Thoracic aorta (tissue), 2 donors: Measurements from ENCODE around the gene IGF2. TPM values are rescaled to one million over a fixed set of nuclear protein-coding genes. Genes with fewer than 3 reads are reported as not detected.

ENCODE experiments used
- ATAC-seq: fragments of 150-250 bp; one replicate; pipeline ENCODE4 v1.8.0; 2017; ENCODE audit warnings: low read depth; ENCODE audit not compliant: insufficient number of reproducible peaks, low FRiP score
- DNase-seq: peaks from one replicate; pipeline ENCODE4 v3.0.0-alpha.2; 2020; ENCODE audit warnings: low spot score
- H3K27ac ChIP-seq, 2 donors: fragments of 200-600 bp; sonication (generic); 1 replicate in 1 of 2; 2 replicates in 1 of 2; pipeline ENCODE4 v1.5.1; 2016; ENCODE audit warnings: mild to moderate bottlenecking in 2 of 2, moderate library complexity in 2 of 2
- H3K27me3 ChIP-seq: fragments of 200-600 bp; sonication (generic); replicated peaks from 2 replicates; pipeline ENCODE4 v1.6.0; 2016; ENCODE audit warnings: mild to moderate bottlenecking; ENCODE audit not compliant: insufficient read depth
- H3K36me3 ChIP-seq: fragments of 200-600 bp; sonication (generic); one replicate; pipeline ENCODE4 v1.5.1; 2016
- H3K4me1 ChIP-seq, 2 donors: fragments of 200-600 bp; sonication (generic); 1 replicate in 1 of 2; 2 replicates in 1 of 2; pipeline versions ENCODE4 v1.5.1 to v1.6.0; 2016; ENCODE audit warnings: low read depth in 2 of 2, mild to moderate bottlenecking in 1 of 2; ENCODE audit not compliant: control insufficient read depth in 1 of 2
- H3K4me3 ChIP-seq: fragments of 200-600 bp; sonication (generic); 2 replicates; pipeline ENCODE4 v1.5.1; 2016; ENCODE audit warnings: mild to moderate bottlenecking
- H3K9me3 ChIP-seq: fragments of 200-600 bp; sonication (generic); 2 replicates; pipeline ENCODE4 v1.5.1; 2016
- total RNA-seq, 2 donors: library from RNA; depleted of rRNA; stranded (reverse); fragments of >200 nt; gene quantifications; one replicate each; pipeline versions ENCODE4 v1.1.0 to v1.2.3, GENCODE V29; 2016
- TF ChIP-seq, protein P1 (sequence below): fragments of 200-600 bp; sonication (generic); IDR thresholded peaks from one replicate; pipeline ENCODE4 v1.5.1; 2019; ENCODE audit warnings: antibody characterized with exemption

The IGF2 gene
- total RNA-seq, 2 donors from 2014 or later = 31.7 to 39.4 TPM

- peaks cover 0 to 20% of the 10 kb centered on the region in 2 donors for H3K4me1 ChIP-seq
- H3K4me3 ChIP-seq = no peak overlapping the region
- no peak overlapping the region for H3K27ac ChIP-seq
- H3K9me3 ChIP-seq = no peaks in the 10 kb centered on the region
- ATAC-seq (no peak), DNase-seq (no peak)
- no peaks in the 10 kb centered on the region for H3K36me3 ChIP-seq
- TF ChIP-seq, protein P1, sequence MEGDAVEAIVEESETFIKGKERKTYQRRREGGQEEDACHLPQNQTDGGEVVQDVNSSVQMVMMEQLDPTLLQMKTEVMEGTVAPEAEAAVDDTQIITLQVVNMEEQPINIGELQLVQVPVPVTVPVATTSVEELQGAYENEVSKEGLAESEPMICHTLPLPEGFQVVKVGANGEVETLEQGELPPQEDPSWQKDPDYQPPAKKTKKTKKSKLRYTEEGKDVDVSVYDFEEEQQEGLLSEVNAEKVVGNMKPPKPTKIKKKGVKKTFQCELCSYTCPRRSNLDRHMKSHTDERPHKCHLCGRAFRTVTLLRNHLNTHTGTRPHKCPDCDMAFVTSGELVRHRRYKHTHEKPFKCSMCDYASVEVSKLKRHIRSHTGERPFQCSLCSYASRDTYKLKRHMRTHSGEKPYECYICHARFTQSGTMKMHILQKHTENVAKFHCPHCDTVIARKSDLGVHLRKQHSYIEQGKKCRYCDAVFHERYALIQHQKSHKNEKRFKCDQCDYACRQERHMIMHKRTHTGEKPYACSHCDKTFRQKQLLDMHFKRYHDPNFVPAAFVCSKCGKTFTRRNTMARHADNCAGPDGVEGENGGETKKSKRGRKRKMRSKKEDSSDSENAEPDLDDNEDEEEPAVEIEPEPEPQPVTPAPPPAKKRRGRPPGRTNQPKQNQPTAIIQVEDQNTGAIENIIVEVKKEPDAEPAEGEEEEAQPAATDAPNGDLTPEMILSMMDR = no peak
- H3K27me3 ChIP-seq = no peaks in the 10 kb centered on the region
Observed at GRCh38 chr11:2093575-2094353, 45.4 kb downstream of the IGF2 start.

DNA sequence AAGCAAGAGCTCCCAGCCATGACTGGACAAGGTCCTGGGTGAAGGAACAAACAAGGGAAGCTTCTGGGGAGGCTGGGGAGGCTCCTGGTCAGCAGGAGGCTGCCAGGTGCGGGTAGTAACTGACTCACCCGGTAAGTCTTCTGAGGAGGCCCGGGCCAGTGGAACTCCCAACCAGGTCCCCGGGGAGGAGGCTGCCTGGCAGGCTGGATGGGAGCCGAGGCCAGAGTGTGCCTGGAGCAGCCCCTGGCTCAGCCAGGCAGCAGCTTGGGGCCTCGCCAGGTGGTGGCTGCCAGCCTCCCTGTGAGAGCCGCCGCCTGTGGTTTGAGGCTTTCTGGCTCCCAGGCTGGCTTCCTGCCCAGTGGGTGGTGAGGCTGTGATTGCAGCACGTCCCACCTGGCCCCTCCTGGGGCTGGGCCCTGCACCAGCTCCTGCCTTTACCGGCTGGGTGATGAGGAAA lies 46.2 kb downstream of the IGF2 start:
- Histone ChIP-seq H3K27me3 (no peaks in the 10 kb centered on the region), H3K27ac (no peak overlapping the region), H3K36me3 (no peaks in the 10 kb centered on the region), H3K4me3 (no peak overlapping the region), H3K4me1 (peaks cover 0 to 20% of the 10 kb centered on the region in 2 donors), H3K9me3 (no peaks in the 10 kb centered on the region)
- TF ChIP-seq, protein P1 = no peak
- ATAC-seq (peak; percentile 31), DNase-seq (peak; percentile 15)

GRCh38 chr11:2092464-2092910 lies 46.7 kb downstream of the IGF2 start:
- DNase-seq = no peak
- H3K9me3 ChIP-seq = no peaks in the 10 kb centered on the region

GRCh38 chr11:2091786-2092463 lies 47.3 kb downstream of the IGF2 start:
- Histone ChIP-seq H3K4me3 (no peak overlapping the region), H3K27ac (no peak overlapping the region), H3K36me3 (no peaks in the 10 kb centered on the region), H3K27me3 (no peaks in the 10 kb centered on the region), H3K4me1 (peaks cover 0 to 20% of the 10 kb centered on the region in 2 donors), H3K9me3 (no peaks in the 10 kb centered on the region)
- ATAC-seq = no peak
- no peak for DNase-seq
- TF ChIP-seq, protein P1 = no peak

More at GRCh38 chr11:2092464-2092910, 46.7 kb downstream of the IGF2 start:
- TF ChIP-seq, protein P1 = no peak
- Histone ChIP-seq H3K4me1 (peaks cover 0 to 20% of the 10 kb centered on the region in 2 donors), H3K27me3 (no peaks in the 10 kb centered on the region), H3K27ac (no peak overlapping the region), H3K4me3 (no peak overlapping the region), H3K36me3 (no peaks in the 10 kb centered on the region)
- no peak for ATAC-seq

GRCh38 chr11:2091112-2091746 lies 48.0 kb downstream of the IGF2 start:
- no peak for DNase-seq
- Histone ChIP-seq H3K4me1 (peaks cover 0 to 20% of the 10 kb centered on the region in 2 donors), H3K27me3 (no peaks in the 10 kb centered on the region), H3K4me3 (no peak overlapping the region), H3K9me3 (no peaks in the 10 kb centered on the region), H3K36me3 (no peaks in the 10 kb centered on the region), H3K27ac (no peak overlapping the region)
- TF ChIP-seq, protein P1 = no peak
- ATAC-seq = no peak
